CD1c-positive myeloid dendritic cell (primary cell): ENCODE data around the gene SMG6.
"Not testable (repeated sequence)": the region's sequence is repeated elsewhere in the genome, so short reads cannot be mapped to it uniquely, and the experiment has no call there.

Source experiments
- DNase-seq: peaks from one replicate; pipeline ENCODE4 v3.0.0-alpha.2; 2016; ENCODE audit errors: extremely low spot score

Gene SMG6

GRCh38 chr17:2178798-2179501 lies 124.6 kb downstream of the SMG6 start:
- DNase-seq = peak; percentile 43

- DNase-seq = no peak
These were observed 126.3 kb downstream of the SMG6 start for GRCh38 chr17:2177235-2177811.

GRCh38 chr17:2176499-2177169 lies 127.0 kb downstream of the SMG6 start:
- no peak for DNase-seq

- DNase-seq = no peak
These were observed 128.3 kb downstream of the SMG6 start for GRCh38 chr17:2175294-2175628.

GRCh38 chr17:2174468-2175293 lies 128.9 kb downstream of the SMG6 start:
- no peak for DNase-seq

- DNase-seq = no peak
These were observed 129.6 kb downstream of the SMG6 start for GRCh38 chr17:2174014-2174413.

GRCh38 chr17:2172999-2173398 lies 130.6 kb downstream of the SMG6 start:
- DNase-seq = no peak

- DNase-seq = no peak
These were observed 131.3 kb downstream of the SMG6 start for GRCh38 chr17:2172077-2172851.

GRCh38 chr17:2171702-2172076 lies 131.9 kb downstream of the SMG6 start:
- no peak for DNase-seq

- DNase-seq = no peak
These were observed 133.6 kb downstream of the SMG6 start for GRCh38 chr17:2170023-2170422.

GRCh38 chr17:2165723-2166122 lies 137.9 kb downstream of the SMG6 start:
- not testable (repeated sequence) for DNase-seq

- DNase-seq = peak; percentile 34
These were observed 145.2 kb downstream of the SMG6 start for GRCh38 chr17:2158396-2158780.

- peak; percentile 90 for DNase-seq
These were observed 145.8 kb downstream of the SMG6 start for GRCh38 chr17:2157675-2158395.

- DNase-seq = peak; percentile 63
These were observed 146.5 kb downstream of the SMG6 start for GRCh38 chr17:2157081-2157480.

GRCh38 chr17:2156666-2157065 lies 146.9 kb downstream of the SMG6 start:
- no peak for DNase-seq

GRCh38 chr17:2155573-2155972 lies 148.0 kb downstream of the SMG6 start:
- peak; percentile 31 for DNase-seq

- DNase-seq = no peak
These were observed 152.1 kb downstream of the SMG6 start for GRCh38 chr17:2151358-2152033.

GRCh38 chr17:2150806-2151205 lies 152.8 kb downstream of the SMG6 start:
- DNase-seq = no peak

GRCh38 chr17:2149934-2150333 lies 153.7 kb downstream of the SMG6 start:
- DNase-seq = no peak

GRCh38 chr17:2146132-2146871 lies 157.3 kb downstream of the SMG6 start:
- DNase-seq = no peak
